Frontal cortex (tissue), 4 donors: ENCODE measurements around the gene PASK. TPM values are rescaled to one million over a fixed set of nuclear protein-coding genes. Genes with fewer than 3 reads are reported as not detected.

ENCODE experiments used
- DNase-seq, 2 donors: peaks; one replicate each; pipeline ENCODE4 v3.0.0; 2012; ENCODE audit warnings: low spot score in 2 of 2
- FAIRE-seq: peaks from 2 replicates; lab custom pipeline; 2012; peaks lifted over from hg19 to GRCh38; lab: Jason Lieb, UNC
- total RNA-seq: library from RNA; depleted of rRNA; stranded (reverse); fragments of >200 nt; gene quantifications from one replicate; pipeline ENCODE4 v1.2.3, GENCODE V29; 2014
- donor health status: control.
- donor health status: control.
- donor health status: control.

Gene PASK
- total RNA-seq, 1 donor from 2014 or later: 15.1 TPM

- DNase-seq (no peak), FAIRE-seq (no peak)
Observed at GRCh38 chr2:241091734-241092445, 57.4 kb downstream of the PASK start.

- DNase-seq (no peak), FAIRE-seq (no peak)
Observed at GRCh38 chr2:241091201-241091600, 58.1 kb downstream of the PASK start.

DNA sequence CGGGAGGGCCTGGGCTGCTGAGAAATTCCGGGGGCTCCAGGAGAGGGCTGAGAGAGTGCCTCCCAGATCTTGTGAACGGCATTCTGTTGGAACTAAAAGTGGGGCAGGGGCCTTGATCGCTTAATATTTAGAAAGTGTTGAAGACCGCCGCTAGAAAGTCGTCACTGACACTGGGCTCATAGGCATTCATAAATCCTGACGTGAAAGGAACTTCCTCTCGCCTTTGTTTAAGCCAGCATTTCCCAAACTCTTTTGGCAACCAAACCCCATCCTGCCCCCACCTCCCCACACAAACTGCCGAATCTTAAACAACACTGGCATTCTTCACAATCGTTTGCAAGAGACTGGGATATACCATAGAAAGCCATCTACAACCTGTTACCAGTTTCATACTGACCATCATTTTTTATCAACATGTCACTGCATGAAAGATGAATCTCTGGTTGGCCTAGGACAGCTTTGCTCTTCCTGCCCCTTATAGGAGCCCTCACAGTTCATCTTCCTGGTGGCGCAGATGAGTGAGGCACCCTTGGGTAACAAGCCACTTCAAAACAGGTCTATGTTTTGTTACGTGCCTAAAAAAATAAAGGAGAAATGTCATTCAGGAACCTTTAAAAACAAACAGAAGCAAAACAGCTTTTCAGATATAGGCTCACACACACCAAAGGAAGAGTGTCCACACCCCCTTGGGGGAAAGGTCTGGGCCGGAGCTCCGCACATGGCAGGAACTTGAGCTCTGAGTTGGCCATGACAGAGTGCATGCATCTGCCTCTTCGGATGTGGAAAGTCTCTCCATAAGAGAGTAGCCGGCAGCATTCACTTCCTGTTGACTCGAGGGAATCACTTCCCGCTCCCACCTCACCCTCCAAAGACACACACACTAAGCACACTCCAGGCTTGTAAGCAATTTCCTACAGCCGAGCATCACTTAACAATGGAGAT, 60.2 kb downstream of the PASK start:
- FAIRE-seq (no peak), DNase-seq (no peak)

- no peak for FAIRE-seq
- no peak for DNase-seq
Observed at GRCh38 chr2:241088376-241088775, 60.9 kb downstream of the PASK start.

DNA sequence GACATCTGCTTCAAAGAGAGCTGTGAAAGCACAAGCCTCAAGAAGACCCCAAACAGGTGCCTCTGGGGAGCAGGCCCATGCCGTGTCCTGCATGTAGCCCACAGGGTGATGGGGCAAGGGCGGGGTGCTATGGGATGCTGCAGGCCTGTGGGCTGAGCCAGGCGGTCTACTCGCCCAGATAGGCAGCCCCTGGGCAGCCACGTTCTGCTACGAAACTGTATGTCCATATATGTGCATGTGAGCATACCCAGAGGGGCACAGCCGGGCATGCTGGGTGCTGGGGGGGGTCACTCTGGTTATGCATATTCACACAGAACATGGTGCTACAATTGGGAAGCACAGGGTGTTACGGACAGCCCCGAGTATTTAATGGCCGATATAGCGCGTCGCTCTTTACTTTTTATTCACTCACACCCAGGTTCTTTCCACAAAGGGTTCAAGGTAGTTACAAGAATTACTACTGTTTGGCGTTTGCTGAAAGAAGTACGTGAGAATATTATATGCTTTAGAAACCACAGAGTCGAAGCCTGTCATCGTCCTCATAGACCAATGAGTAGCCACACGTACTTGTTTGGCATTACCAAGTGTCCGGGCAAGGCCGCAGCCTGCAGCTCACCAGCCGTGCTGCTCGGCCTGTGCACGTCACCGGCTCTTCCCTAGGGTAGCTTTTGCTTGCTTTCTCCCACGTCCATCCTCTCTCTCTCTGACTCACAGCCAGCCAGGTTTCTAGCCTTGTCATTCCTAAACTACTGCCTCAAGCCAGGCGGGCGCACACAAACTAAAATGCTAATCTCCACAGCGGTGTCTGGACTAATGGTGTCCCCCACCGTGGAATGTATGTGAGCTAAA, 61.6 kb downstream of the PASK start:
- FAIRE-seq (no peak), DNase-seq (no peak)

DNA sequence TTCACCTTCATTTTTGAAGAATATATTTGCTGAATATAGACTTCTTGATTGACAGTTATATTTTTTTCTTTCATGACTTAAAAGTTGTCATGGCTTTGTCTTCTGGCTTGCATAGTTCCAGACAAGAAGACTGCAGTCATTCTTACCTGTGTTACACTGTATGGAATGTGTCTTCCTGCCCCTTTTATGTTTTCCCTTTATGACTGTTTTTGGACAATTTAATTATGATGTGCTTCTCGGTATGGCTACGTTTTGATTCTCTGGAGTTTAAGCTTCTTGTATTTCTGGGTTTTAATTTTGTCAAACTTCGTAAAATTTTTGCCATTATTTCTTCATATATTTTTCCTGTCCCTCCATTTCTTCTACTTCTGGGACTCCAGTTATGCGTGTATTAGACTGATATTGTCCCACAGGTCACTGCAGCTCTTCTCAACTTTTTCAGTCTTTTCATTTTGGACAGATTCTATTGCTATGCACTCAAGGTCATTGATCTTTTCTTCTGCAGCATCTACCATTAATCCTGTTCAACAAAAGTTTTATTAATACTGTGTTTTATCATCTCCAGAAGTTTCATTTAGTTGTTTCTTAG, 64.3 kb downstream of the PASK start:
- FAIRE-seq (no peak), DNase-seq (no peak)

DNA sequence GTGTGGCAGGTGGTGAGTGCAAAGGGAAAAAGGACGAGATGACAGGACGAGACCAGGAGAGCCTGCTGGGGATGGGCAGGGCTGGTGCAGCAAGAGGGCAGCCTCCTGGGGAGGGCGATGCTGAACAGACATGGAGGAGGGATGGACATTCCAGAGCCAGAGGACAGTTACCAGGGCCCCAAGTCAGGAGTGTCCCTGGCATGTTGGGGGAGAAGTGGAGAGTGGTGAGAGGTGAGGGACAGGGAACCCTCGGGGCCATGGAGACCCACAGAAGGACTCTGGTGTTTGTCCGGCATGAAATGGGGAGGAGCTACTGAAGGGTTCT, 66.2 kb downstream of the PASK start:
- FAIRE-seq (no peak), DNase-seq (no peak)

DNA sequence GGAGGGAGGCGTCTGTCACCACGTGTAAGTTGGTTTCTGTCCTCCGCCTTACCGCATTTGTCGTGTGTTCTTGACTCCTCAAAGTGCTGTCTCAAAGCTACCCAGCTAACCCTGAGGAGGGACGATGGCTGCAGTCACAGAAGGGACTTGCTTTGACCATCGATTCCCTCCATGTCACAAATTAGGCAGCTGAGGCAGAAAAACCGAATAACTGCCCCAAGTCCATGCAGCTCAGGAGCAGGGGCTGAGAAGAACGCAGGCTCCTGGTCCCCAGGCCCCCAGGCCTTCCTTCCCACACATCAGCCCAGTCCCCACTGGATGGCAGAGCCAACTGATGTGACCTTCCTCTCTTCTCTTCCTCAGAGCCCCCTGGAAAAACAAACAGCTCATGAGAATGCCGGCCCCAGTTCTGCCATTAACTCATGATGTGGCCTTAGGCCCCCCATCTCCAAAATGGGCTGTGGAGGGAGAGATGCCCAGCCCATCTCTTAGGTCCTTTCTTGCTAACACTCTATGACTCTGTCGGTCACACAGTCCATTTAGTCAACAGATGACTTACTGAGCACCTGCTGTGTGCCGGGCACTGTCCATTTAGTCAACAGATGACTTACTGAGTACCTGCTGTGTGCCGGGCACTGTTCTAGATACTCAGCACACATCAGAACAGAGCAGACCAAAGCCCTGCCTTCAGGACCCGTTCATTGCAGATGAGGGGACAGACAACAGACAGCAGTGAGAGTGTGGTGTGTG, 66.8 kb downstream of the PASK start:
- no peak for DNase-seq

GRCh38 chr2:241081643-241082340, 67.5 kb downstream of the PASK start:
- FAIRE-seq: no peak
- DNase-seq: no peak

More for the DNA sequence above, 66.8 kb downstream of the PASK start:
- FAIRE-seq: no peak

GRCh38 chr2:241081190-241081642, 68.1 kb downstream of the PASK start:
- DNase-seq (no peak), FAIRE-seq (no peak)

DNA sequence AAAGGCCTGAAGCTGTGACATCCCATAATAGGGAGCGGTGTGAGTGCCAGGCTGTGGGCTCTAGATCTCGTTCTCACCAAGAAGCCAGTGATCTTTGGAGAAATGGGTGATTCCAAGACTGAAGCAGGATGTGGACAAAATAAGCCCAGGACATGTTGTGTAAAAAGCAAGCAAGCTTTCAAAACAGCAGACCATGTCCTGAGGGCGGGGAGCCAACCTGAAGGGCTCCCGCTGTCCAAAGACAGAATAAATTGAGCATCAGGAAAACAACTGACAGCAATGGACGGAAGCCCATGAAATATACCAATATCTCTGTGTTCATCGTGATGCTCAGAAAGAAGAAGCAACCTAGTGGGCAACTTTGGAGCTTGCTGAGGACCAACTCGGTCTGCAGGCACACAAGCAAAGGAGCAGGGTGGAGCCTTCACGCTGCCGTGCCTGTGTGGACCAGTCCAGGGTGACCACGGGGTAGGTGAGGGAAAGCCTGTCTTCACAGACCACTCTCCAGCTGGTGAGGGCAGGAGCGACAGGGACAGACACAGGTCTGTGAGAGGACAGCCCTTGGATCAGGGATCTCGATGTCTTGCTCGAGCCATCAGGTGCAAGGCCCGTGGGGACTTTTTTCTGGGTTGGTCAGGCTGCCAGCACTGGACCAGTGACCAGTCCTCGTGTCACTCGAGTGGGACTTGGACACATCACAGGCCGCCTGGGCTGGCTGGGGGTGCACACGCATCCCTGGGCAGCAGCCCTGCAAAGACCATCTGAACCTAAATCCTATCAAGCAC, 68.7 kb downstream of the PASK start:
- DNase-seq (no peak), FAIRE-seq (no peak)

- FAIRE-seq (no peak), DNase-seq (no peak)
Observed at GRCh38 chr2:241074901-241075540, 74.3 kb downstream of the PASK start.

DNA sequence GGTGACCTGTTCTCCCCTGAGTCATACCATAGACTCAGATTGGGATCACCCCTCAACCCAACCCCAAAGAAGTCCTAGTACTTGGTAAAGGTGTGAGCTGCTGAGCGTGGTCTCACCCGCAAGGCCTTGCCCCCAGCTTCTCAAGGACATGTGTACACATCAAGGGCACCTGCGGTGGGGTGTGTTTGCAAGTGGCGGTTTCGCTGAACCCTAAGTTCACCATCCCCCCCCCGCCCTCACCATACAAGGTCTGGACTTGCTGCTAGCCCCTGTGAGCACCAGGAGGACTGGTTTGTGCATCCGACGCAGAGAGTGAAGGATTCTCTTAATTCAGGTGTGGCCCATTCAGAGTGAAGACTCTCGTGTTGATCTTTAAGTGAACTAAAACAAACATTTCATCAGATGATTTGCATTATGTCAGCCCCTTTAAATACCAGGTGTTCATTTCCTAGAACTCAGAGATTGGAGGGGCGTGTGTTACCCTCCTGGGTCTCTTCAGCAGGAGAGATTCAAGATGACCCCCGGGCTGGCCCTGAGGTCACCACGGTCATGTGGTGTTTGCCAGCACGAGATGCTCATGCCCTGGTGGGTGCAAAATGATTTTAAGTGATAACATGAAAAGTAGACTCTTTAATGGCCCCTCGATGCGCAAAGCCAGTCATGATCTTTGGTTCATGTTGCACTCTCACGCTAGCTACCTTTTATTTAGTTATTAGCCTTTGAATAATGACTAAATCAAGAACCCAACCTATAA, 75.0 kb downstream of the PASK start:
- FAIRE-seq: no peak

GRCh38 chr2:241073166-241074064, 75.9 kb downstream of the PASK start:
- DNase-seq (no peak), FAIRE-seq (no peak)

More for the DNA sequence above, 75.0 kb downstream of the PASK start:
- no peak for DNase-seq

GRCh38 chr2:241072553-241073165, 76.6 kb downstream of the PASK start:
- FAIRE-seq (no peak), DNase-seq (no peak)
